K562 (cell line): ENCODE measurements around the gene RNF217. TPM values are rescaled to one million over a fixed set of nuclear protein-coding genes. Genes with fewer than 3 reads are reported as not detected.

Experiments used
- ATAC-seq: fragments of 200-7000 bp; cut with Tn5 transposase; 3 replicates; pipeline ENCODE4 v1.9.1; 2020; ENCODE audit warnings: moderate library complexity
- BruUV-seq: library from RNA; stranded (reverse); fragments of 400-500 nt; replicated peaks from 2 replicates; lab custom pipeline; 2021; lab: Mats Ljungman, UMichigan
- CTCF ChIA-PET: fragments of 300-600 bp; formaldehyde crosslinking; extraction: SDS; loops from one replicate; lab custom pipeline; 2021; ENCODE audit warnings: low intra/inter-chr PET ratio; lab: Yijun Ruan, JAX
- POLR2A ChIA-PET: fragments of 300-600, 350-650 bp; sonication (Branson Sonifier 250); formaldehyde crosslinking; extraction: SDS; loops from one replicate; lab custom pipeline; 2021; ENCODE audit warnings: antibody characterized with exemption, inconsistent platforms; lab: Yijun Ruan, JAX
- DNase-seq, 4 experiments: peaks; one replicate each; pipeline versions ENCODE4 v3.0.0 to v3.0.0-alpha.2; 2011 to 2018; ENCODE audit warnings: low spot score in 3 of 4, mixed read lengths in 3 of 4; ENCODE audit errors: extremely low read depth in 1 of 4
- FAIRE-seq: peaks from 2 replicates; lab custom pipeline; 2011; peaks lifted over from hg19 to GRCh38; lab: Jason Lieb, UNC
- H2AFZ ChIP-seq: 2 replicates; pipeline ENCODE4 v1.6.0; 2011; ENCODE audit warnings: low read depth, low read length, control low read depth, inconsistent platforms
- H3K27ac ChIP-seq: fragments of 200-600 bp; 3 replicates; pipeline ENCODE4 v1.8.0; 2011; ENCODE audit warnings: low read depth, mild to moderate bottlenecking, control low read depth, inconsistent platforms, low read length, moderate library complexity, mixed read lengths; ENCODE audit errors: extremely low read depth
- H3K27me3 ChIP-seq, 2 experiments: fragments of 300-600 bp in 1 of 2; 2 replicates in 1 of 2; 3 replicates in 1 of 2; pipeline versions ENCODE4 v1.6.0 to v1.8.0; 2011; ENCODE audit warnings: inconsistent platforms in 2 of 2, low read length in 2 of 2, mild to moderate bottlenecking in 1 of 2, mixed read lengths in 1 of 2, moderate library complexity in 1 of 2; ENCODE audit not compliant: control insufficient read depth in 2 of 2, insufficient read depth in 2 of 2
- H3K36me3 ChIP-seq: fragments of 300-600 bp; 3 replicates; pipeline ENCODE4 v1.8.0; 2011; ENCODE audit warnings: mild to moderate bottlenecking, low read length, inconsistent platforms; ENCODE audit not compliant: control insufficient read depth, insufficient read depth
- H3K4me1 ChIP-seq, 2 experiments: fragments of 200-600 bp in 1 of 2; replicated peaks in 1 of 2; 2 replicates in 1 of 2; 3 replicates in 1 of 2; pipeline versions ENCODE4 v1.5.1 to v1.8.0; 2011; ENCODE audit warnings: inconsistent platforms in 2 of 2, low read length in 2 of 2, mild to moderate bottlenecking in 1 of 2, mixed read lengths in 1 of 2, moderate library complexity in 1 of 2; ENCODE audit not compliant: control insufficient read depth in 2 of 2, insufficient read depth in 2 of 2
- H3K4me2 ChIP-seq: 2 replicates; pipeline ENCODE4 v1.6.1; 2011; ENCODE audit warnings: low read length, control low read depth, inconsistent platforms, mixed read lengths; ENCODE audit not compliant: insufficient read depth
- H3K4me3 ChIP-seq: fragments of 200-600 bp; sonication (generic), shearing (Covaris generic); 2 replicates; pipeline ENCODE4 v1.5.1; 2016; ENCODE audit warnings: control low read depth, inconsistent platforms
- H3K79me2 ChIP-seq: fragments of 200-600 bp; 3 replicates; pipeline ENCODE4 v1.8.0; 2011; ENCODE audit warnings: low read length, inconsistent platforms; ENCODE audit not compliant: control insufficient read depth, insufficient read depth
- H3K9ac ChIP-seq, 2 experiments: 2 replicates each; pipeline versions ENCODE4 v1.6.0 to v1.6.1; 2011; ENCODE audit warnings: low read depth in 2 of 2, low read length in 2 of 2, control low read depth in 1 of 2, inconsistent platforms in 1 of 2, mild to moderate bottlenecking in 1 of 2, mixed read lengths in 1 of 2; ENCODE audit not compliant: insufficient read depth in 1 of 2
- H3K9me1 ChIP-seq: one replicate; pipeline ENCODE4 v1.6.0; 2011; ENCODE audit warnings: inconsistent platforms, mild to moderate bottlenecking, low read length, moderate library complexity; ENCODE audit not compliant: control insufficient read depth, insufficient read depth
- H3K9me3 ChIP-seq: replicated peaks from 2 replicates; pipeline ENCODE4 v1.5.1; 2011; ENCODE audit warnings: low read depth, low read length, inconsistent platforms; ENCODE audit not compliant: control insufficient read depth, insufficient read depth
- H4K20me1 ChIP-seq: replicated peaks from 2 replicates; pipeline ENCODE4 v1.6.1; 2011; ENCODE audit warnings: low read length, inconsistent platforms, mixed read lengths; ENCODE audit not compliant: control insufficient read depth, insufficient read depth
- DNMT1 ChIP-seq: fragments of 450-650 bp; IDR thresholded peaks from 2 replicates; pipeline ENCODE4 v1.6.1; 2016; ENCODE audit warnings: antibody characterized with exemption, mild to moderate bottlenecking
- EGR1 ChIP-seq: fragments of 450-650 bp; conservative IDR thresholded peaks from 2 replicates; pipeline ENCODE4 v1.6.1; 2017; ENCODE audit warnings: mild to moderate bottlenecking
- RAD51 ChIP-seq: fragments of 450-650 bp; IDR thresholded peaks from 2 replicates; pipeline ENCODE4 v1.7.1; 2016; ENCODE audit warnings: low read depth, mild to moderate bottlenecking, borderline replicate concordance
- SIN3B ChIP-seq: fragments of 450-650 bp; IDR thresholded peaks from 2 replicates; pipeline ENCODE4 v1.6.1; 2017; ENCODE audit warnings: low read depth, mild to moderate bottlenecking, moderate library complexity
- WGBS: fragments of 100-300 bp; shearing (Covaris generic); methylation state at CpG from one replicate; pipeline ENCODE4 v1.1.6; 2016; ENCODE audit warnings: low coverage, mixed read lengths; ENCODE audit not compliant: insufficient coverage; ENCODE audit errors: missing lambda C conversion rate; 5-methylcytosine and 5-hydroxymethylcytosine counted together
- in situ Hi-C: fragments of 300-500 bp; cut with MboI; formaldehyde crosslinking; loops from 4 replicates; pipeline ENCODE4 v1.15.0; 2018; ENCODE audit warnings: inconsistent platforms, mixed read lengths
- intact Hi-C: fragments of 100-400 bp; cut with micrococcal nuclease; formaldehyde crosslinking; loops from 2 replicates; pipeline ENCODE4 v1.14.2; 2022
- polyA plus RNA-seq, 8 experiments: library from polyadenylated mRNA; depleted of rRNA in 4 of 8; stranded (reverse) in 5 of 8; unstranded in 3 of 8; fragments of >200 nt; fragmentation: Nextera tagmentation in 2 of 8; fragmentation: Illumina TruSeq in 1 of 8; extraction: Ambion mirVana in 2 of 8; extraction: Trizol in 1 of 8; gene quantifications; 2 replicates each; pipeline versions ENCODE4 v1.2.1 to v1.2.3, GENCODE V29; 2011 to 2014; ENCODE audit warnings: inconsistent platforms in 1 of 8, missing spikeins in 1 of 8
- total RNA-seq, 7 experiments: library from RNA; depleted of rRNA in 6 of 7; stranded (reverse); fragments of >200 nt in 6 of 7; fragmentation: Illumina TruSeq in 2 of 7; extraction: Trizol in 2 of 7; gene quantifications; 2 replicates each; pipeline versions ENCODE4 v1.2.1 to v1.2.3, GENCODE V29; 2011 to 2021; ENCODE audit warnings: low replicate concordance in 1 of 7

The RNF217 gene
- total and polyA plus RNA-seq, 9 of the 15 experiments (the other 6 are each of a cell fraction or from before 2014, with no cell fraction given) = 2.9 to 25.6 (median 12.0) TPM

DNA sequence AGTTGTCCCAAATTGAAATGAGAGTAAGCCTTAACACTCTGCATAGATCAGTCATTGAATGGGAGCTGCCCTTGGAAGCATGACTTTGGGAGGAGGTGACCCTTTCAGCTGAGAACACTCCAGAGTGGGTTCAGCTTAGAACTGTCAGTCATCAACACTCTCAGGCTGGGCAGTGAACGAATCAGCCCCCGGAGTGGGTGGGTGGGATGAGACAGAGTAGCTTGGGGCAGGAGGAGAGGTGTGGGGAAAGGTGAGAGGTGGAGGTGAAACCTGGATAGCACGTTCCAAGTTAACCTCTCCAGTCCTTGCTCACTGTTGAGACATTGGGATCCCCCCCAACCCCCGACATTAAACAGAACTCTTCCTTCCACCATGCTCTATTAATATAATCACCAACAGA is 136.0 kb downstream of the RNF217 start:
- Histone ChIP-seq H3K9me3 (no peaks in the 10 kb centered on the region), H4K20me1 (no peaks in the 10 kb centered on the region), H3K27ac (no peak overlapping the region), H3K79me2 (no peaks in the 10 kb centered on the region), H3K9ac (no peak overlapping the region), H3K27me3 (no peaks in the 10 kb centered on the region), H3K4me3 (no peak overlapping the region), H3K4me1 (peaks cover 10 to 14% of the 10 kb centered on the region in 2 experiments; a peak in 4 of 5 replicates), H3K4me2 (no peak overlapping the region), H3K9me1 (no peaks in the 10 kb centered on the region), H3K36me3 (no peaks in the 10 kb centered on the region; the same call in 2 of the 3 replicates), H2AFZ (peak overlapping the region; percentile 13; the same call in 1 of the 2 replicates)
- ChIA-PET CTCF (no interaction called here), POLR2A (interaction anchor here (1.0 to 1.5 kb wide), 2 partner anchors 15 to 136 kb away, joined by 4 read pairs; partner anchors contain the start of gene RNF217)
- FAIRE-seq (no peak), ATAC-seq (no peak), DNase-seq (no peak)
- no TSS peak for BruUV-seq
- TF ChIP-seq DNMT1 (no peak), RAD51 (no peak), EGR1 (peak; percentile 54; the same call in 1 of the 2 replicates), SIN3B (no peak)
- 45% methylated on average over 4 of the region's 4 CpGs for WGBS
- intact Hi-C loops = no loop called here
- in situ Hi-C loops = no loop called here
